ENCODE data around the gene FMNL1. TPM values are rescaled to one million over a fixed set of nuclear protein-coding genes. Genes with fewer than 3 reads are reported as not detected.
"Not testable (repeated sequence)": the region's sequence is repeated elsewhere in the genome, so short reads cannot be mapped to it uniquely, and the experiment has no call there.

FMNL1 gene
- total RNA-seq, 6 experiments from 2014 or later: 1.6 to 8.0 (median 6.0) TPM

DNA sequence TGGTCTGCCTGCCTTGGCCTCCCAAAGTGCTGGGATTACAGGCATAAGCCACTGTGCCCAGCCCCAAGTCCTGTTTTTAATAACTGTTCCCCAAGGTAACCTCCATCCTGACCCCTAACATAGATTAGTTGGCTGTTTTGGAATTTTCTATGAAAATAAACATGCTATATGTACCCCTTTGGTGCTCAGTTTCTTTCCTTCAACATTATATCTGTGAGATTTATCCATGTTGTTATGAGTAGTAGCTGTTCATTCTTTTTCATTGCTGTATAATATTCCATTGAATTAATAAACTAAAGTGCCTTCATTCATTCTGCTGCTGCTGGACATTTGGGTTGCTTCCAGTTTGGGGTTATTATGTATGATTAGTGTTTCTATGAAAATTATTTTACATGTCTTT, 26.3 kb upstream of the FMNL1 start:
- no peaks in the 10 kb centered on the region for H3K36me3 Mint-ChIP-seq (ENCODE audit: low read depth)
- H3K9me3 Mint-ChIP-seq: no peaks in the 10 kb centered on the region
- H3K27ac Mint-ChIP-seq: no peak overlapping the region
- no peak for DNase-seq
- no peak overlapping the region for H3K4me3 Mint-ChIP-seq
- no peaks in the 10 kb centered on the region; the same call in 1 of the 2 replicates for H3K27me3 Mint-ChIP-seq (ENCODE audit: insufficient read depth)
- TF ChIP-seq, protein P1, sequence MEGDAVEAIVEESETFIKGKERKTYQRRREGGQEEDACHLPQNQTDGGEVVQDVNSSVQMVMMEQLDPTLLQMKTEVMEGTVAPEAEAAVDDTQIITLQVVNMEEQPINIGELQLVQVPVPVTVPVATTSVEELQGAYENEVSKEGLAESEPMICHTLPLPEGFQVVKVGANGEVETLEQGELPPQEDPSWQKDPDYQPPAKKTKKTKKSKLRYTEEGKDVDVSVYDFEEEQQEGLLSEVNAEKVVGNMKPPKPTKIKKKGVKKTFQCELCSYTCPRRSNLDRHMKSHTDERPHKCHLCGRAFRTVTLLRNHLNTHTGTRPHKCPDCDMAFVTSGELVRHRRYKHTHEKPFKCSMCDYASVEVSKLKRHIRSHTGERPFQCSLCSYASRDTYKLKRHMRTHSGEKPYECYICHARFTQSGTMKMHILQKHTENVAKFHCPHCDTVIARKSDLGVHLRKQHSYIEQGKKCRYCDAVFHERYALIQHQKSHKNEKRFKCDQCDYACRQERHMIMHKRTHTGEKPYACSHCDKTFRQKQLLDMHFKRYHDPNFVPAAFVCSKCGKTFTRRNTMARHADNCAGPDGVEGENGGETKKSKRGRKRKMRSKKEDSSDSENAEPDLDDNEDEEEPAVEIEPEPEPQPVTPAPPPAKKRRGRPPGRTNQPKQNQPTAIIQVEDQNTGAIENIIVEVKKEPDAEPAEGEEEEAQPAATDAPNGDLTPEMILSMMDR (IDR thresholded peaks at IDR 0.05): no peak
- H3K4me1 Mint-ChIP-seq (ENCODE audit: low read depth): peaks cover 17% of the 10 kb centered on the region

DNA sequence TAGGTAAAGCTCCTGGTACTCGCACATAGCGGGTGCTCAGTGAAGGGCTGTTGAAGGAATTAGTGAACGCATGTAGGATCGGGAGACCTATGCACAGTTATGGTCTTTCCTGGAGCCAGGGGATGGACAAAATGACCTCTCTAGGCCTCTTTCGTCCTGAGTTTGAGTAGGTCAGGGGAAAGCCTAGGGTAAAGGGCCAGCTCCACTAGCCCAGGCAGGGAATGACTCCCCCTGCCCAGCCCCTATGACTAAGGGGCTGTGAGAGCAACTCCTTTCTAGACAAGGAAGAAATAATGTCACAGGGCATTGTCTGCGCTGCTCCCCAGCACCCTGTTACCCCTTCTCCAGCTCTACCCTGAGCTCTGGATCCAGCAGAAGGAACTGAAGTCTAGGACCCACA, 24.6 kb upstream of the FMNL1 start:
- no peak overlapping the region for H3K4me3 Mint-ChIP-seq

DNA sequence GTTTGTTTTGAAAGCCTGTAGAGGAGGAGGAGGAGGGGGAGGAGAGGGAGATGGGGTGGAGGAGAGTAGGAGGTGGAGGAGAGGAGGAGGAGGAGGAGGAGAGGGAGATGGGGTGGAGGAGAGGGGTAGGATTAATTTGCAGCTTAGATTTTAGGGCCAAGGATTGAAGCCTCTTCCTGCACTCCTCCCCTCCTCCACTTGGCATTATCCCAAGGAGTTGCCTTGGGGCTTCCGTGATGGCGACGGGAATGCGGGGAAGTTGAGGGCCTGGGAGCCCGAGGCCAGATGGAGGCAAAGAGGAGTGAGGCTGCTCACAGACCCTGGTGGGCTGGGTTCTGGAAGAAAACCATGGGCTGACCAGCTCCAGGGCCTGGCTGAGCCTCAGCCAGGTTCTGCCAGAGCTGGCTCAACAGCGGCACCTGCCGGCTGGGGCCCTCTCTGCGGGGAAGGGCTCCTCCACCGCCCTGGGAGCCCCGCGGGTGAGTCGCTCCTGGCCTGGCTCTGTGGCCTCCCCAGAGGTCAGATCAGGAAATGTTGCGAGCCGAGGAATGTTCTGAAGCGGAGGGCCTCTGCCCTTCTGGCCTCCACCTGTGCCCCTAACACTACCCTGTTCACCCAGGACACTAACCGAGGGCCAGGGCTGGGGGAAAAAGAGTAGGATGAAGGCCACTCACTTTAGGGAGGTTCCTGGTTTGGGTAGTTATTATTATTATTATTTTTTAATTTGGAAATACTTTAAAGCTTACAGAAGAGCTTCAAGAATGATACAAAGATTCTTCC, 23.9 kb upstream of the FMNL1 start:
- peaks cover 17% of the 10 kb centered on the region for H3K4me1 Mint-ChIP-seq (ENCODE audit: low read depth)

More for the DNA sequence above, 24.6 kb upstream of the FMNL1 start:
- Mint-ChIP-seq H3K36me3 (ENCODE audit: low read depth) (no peaks in the 10 kb centered on the region), H3K27me3 (ENCODE audit: insufficient read depth) (no peaks in the 10 kb centered on the region; the same call in 1 of the 2 replicates), H3K4me1 (ENCODE audit: low read depth) (peaks cover 17% of the 10 kb centered on the region), H3K9me3 (no peaks in the 10 kb centered on the region), H3K27ac (peak overlapping the region; percentile 78; the same call in 1 of the 2 replicates)
- TF ChIP-seq, protein P1 (IDR thresholded peaks at IDR 0.05): no peak
- DNase-seq: no peak

DNA sequence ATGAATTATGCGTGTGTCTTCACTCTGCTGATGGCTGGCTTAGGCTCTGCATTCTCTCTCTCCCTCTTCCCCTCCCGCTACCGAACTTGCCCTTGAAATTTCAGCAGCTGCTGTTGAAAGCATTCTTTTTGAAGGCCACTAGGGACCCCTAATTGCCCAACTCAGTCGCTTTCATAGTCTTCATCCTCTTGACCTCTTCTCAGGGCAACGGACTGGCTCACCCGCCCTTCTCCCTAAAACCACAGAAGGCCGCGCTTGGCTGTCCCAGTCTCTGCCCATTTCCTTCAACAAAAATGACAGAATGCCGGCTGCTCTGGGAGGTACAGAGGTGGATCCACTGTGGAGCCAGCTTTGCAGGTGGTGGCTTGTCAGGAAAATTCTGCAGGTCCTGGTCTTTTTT, 21.0 kb upstream of the FMNL1 start:
- TF ChIP-seq, protein P1 (IDR thresholded peaks at IDR 0.05): no peak
- Mint-ChIP-seq H3K36me3 (ENCODE audit: low read depth) (no peaks in the 10 kb centered on the region), H3K4me3 (no peak overlapping the region), H3K27me3 (ENCODE audit: insufficient read depth) (peaks cover 5% of the 10 kb centered on the region), H3K4me1 (ENCODE audit: low read depth) (peaks cover 17% of the 10 kb centered on the region), H3K9me3 (no peaks in the 10 kb centered on the region), H3K27ac (no peak overlapping the region)
- DNase-seq: no peak

More for the DNA sequence above, 23.9 kb upstream of the FMNL1 start:
- TF ChIP-seq, protein P1 (IDR thresholded peaks at IDR 0.05): peak; percentile 100
- no peaks in the 10 kb centered on the region; the same call in 1 of the 2 replicates for H3K27me3 Mint-ChIP-seq (ENCODE audit: insufficient read depth)
- H3K27ac Mint-ChIP-seq: peak overlapping the region; percentile 78
- peak overlapping the region; percentile 30; the same call in 1 of the 2 replicates for H3K4me3 Mint-ChIP-seq
- peak; percentile 84 for DNase-seq
- no peaks in the 10 kb centered on the region for H3K9me3 Mint-ChIP-seq
- H3K36me3 Mint-ChIP-seq (ENCODE audit: low read depth): no peaks in the 10 kb centered on the region

DNA sequence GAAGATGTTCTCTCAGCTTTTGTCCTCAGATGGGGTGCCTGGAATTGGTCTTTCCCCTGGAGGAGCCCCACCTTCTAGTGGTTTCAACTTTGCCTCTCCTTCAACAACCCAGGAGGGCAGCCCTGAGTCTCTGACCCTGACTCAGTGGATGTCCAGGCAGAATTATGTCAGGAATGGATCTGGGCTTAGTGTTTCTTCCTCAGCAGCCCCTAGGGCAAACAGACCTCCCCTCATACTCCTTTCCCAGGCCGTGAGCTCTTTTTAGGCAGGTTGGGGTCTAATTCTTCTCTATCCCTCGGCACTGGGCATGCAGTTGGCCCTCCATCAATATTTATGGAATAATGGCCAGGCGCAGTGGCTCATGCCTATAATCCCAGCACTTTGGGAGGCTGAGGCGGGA, 20.2 kb upstream of the FMNL1 start:
- H3K27me3 Mint-ChIP-seq (ENCODE audit: insufficient read depth): peaks cover 5% of the 10 kb centered on the region
- H3K4me1 Mint-ChIP-seq (ENCODE audit: low read depth): peaks cover 17% of the 10 kb centered on the region
- no peaks in the 10 kb centered on the region for H3K9me3 Mint-ChIP-seq
- no peak for DNase-seq
- H3K27ac Mint-ChIP-seq: no peak overlapping the region
- H3K4me3 Mint-ChIP-seq: no peak overlapping the region
- TF ChIP-seq, protein P1 (IDR thresholded peaks at IDR 0.05): no peak
- H3K36me3 Mint-ChIP-seq (ENCODE audit: low read depth): no peaks in the 10 kb centered on the region

DNA sequence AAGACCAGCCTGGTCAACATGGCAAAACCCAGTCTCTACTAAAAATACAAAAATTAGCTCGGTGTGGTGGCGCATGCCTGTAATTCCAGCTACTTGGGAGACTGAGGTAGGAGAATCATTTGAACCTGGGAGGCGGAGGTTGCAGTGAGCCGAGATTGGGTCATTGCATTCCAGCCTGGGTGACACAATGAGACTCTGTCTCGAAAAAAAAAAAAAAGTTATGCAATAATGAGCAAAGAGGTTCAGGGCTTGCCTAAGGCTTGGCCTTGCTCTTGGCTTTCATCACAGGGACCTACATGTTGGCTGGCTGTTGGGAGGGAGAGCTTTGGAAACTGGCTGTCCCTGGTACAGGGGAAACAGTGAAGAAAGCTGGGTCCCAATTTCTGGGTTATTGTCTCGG, 19.8 kb upstream of the FMNL1 start:
- H3K4me3 Mint-ChIP-seq; H3K9me3 Mint-ChIP-seq; H3K27ac Mint-ChIP-seq; DNase-seq; H3K36me3 Mint-ChIP-seq (ENCODE audit: low read depth); H3K27me3 Mint-ChIP-seq (ENCODE audit: insufficient read depth): not testable (repeated sequence)
- peaks cover 16% of the 10 kb centered on the region for H3K4me1 Mint-ChIP-seq (ENCODE audit: low read depth)

Measured in HFFc6 (cell line).